ENCODE measurements around the gene EXOC6B. TPM values are rescaled to one million over a fixed set of nuclear protein-coding genes. Genes with fewer than 3 reads are reported as not detected.

Gene EXOC6B
- total RNA-seq, 1 experiment from 2014 or later: 8.4 TPM

DNA sequence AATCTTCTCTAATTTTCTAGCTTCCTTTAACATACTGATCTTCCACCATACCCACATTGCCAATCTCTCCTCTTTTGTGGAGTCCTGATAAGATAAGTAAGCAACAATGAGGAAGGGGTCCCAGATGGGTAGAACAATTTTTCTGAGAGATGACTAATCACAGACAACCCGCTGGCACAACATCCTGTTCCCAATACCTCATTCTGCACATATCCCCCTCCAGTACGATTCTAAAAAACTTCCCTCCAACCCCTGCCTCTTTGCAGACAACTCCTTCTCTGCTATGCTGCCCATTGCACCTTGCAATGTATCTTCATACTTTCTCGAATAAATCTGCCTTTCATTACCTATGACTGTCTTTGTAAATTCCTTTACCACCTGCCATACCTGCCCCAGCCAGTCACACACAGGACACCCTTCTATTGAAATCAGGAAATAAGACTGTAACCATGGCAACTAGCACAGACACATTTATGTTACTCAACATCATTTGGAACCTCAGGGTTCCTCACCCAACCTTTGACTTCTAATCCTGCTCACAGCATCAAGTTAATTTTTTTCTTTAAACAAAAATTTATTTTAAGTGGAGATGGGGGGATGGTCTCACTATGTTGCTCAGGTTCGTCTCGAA, 7.4 kb upstream of the EXOC6B start:
- DNase-seq (ENCODE audit: extremely low read depth, low read depth): no peak

DNA sequence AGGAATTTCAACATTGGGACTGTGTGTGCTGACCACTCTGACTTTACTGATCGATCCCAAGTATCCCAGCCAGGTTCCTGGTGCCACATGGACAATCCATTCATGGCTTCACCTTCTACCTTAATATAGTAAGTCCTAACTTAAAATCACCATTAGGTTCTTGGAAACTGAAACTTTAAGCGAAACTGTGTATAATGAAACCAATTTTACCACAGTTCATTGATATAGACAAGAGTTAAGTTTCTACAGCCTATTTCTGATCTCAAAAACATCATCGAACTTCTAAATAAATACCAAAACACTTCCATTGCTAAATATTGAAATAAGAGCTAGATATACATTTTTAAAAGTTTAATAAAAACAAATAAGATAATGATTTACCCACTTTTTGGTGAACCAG, 4.4 kb upstream of the EXOC6B start:
- DNase-seq (ENCODE audit: extremely low read depth, low read depth): no peak

DNA sequence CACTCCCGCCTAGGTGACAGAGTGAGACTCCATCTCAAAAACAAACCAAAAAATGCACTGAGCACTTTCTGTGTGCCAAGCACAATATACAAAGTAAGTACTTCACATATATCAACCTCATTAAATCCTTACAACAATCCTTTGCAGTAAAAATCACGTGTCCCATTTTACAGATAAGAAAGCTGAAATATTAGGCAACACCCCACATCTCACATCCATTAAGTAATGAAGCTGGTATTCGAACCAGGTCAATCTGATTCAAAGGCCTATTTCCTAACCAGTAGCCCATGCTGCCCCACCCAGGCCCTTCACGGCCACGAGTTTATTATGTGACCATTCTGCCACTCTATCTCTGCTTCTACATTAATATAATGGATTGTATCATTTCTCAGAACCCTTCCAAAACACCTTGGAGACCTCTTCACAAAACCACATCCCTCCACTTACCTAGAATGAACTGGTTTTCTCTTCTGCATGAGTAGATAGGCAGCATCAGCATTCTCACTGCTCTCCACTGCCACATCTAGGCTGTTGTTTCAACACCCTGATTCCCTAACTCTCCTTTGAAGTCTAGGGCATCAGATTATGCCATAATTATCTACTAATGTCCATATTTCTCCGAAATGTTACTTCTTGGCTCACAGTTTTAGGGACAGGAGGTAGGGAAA, 3.1 kb upstream of the EXOC6B start:
- no peak for DNase-seq (ENCODE audit: extremely low read depth, low read depth)

DNA sequence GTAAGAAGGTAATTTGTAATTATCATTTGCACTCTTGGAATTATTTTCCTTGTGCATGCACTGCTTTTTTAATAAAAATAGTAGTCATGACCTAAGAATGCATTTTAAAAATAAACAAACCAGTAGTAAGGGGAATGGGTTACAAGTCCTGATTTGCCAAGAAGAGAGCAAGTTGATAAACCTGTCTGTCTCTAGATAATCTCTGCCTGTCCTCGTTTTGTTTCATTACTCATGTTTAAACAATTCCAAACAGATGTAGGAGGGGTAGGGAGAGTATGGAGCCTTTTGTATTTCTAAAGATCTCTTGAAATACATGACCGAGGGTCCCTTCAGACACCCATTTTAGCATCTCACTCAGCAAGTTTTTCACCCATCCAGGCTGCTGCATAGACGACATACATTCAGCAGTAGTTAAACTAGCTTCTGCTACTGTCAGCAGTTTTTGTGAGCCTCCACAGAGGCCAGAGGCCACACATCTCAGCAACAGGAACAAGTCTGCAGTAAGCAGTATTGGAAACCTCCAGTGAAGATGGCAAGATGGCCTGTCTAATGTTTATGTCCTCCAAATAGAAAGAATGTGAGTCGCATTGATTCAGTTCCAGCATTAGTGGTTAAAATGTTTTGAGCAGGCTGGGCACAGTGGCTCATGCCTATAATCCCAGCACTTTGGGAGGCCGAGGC, 2.3 kb upstream of the EXOC6B start:
- DNase-seq (ENCODE audit: extremely low read depth, low read depth): no peak

DNA sequence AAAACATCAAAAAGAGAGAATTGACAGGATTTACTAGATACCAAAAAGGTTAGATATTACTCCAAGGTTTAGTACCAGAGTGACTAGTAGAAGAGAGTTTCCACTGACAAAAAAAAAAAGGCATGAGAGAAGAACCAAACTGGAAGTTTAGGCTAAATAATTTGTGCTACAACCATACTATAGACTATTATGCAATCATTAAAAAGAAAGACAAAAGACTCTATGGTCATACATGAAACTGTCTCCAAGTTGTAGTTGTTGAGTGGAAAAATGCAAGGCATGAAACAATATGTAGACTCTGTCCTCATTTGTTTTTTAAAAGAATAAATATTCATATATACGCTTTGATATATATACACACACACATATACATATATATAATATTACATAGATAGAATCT, 1.7 kb upstream of the EXOC6B start:
- DNase-seq (ENCODE audit: extremely low read depth, low read depth): no peak

- DNase-seq (ENCODE audit: extremely low read depth, low read depth): no peak
These were observed 284 bp upstream of the EXOC6B start for GRCh38 chr2:72826156-72826477.

DNA sequence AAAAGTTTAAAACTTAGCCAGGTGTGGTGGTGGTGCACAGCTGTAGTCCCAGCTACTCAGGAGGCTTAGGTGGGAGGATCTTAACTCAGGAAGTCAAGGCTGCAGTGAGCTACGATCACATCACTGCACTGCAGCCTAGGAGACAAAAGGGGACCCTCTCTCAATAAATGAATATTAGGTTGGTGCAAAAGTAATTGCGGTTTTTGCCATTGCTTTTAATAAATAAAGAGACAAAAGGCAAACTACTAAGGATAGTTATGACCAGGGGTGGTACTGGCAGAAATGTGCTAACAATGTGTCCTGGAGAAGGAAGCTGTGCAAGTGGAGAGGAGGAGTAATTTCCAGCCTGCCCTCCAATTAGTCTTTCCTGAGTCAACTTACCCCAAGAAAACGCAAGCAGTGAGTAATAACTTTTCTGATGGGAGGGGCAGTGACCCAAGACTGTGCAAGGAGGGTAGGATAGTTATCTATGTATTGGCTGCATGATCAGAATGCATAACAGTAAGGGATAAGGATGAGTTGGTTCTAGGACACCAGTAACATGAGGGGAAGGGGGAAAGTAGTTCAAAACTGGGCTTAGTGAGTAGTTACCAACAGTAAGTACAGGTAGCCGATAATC, 1.5 kb downstream of the EXOC6B start:
- no peak for DNase-seq (ENCODE audit: extremely low read depth, low read depth)

DNA sequence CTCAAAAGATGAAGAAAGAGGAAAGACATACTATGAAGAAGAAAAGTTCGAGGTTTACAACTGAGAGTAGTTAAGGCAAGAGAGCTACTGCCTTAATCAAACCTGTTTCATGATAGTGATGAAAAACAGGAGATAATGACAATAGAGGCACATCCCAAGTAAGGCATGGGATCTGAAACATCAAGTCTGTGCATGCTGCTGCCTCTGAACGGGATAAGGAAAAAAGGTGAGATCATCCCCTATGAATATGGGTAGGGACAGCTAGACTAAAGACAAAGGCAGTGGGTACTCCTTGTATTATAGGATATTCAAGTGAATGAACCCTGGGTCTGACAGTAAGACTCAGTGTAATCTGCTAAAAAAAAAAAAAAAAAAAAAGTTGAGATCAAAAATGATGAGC, 3.0 kb downstream of the EXOC6B start:
- no peak for DNase-seq (ENCODE audit: extremely low read depth, low read depth)

DNA sequence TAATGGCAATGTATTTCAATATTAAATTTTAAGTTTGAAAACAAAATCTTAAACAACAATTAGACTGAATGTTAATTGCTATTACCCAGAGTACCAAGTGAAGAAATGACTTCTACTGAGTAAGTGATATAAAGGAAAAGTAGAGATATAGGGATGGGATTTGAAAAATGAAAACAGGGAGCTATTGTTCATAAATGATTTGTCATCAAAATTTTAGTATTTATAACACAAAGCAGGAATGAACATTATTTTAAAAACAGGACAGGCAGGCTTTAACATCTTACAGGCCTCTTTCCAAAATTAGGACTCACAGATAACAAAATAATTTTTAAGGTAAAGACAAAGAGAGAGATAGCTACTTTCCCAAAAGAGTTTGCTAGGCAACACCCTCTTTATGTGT, 3.9 kb downstream of the EXOC6B start:
- DNase-seq (ENCODE audit: extremely low read depth, low read depth): no peak

- no peak for DNase-seq (ENCODE audit: extremely low read depth, low read depth)
These were observed 4.7 kb downstream of the EXOC6B start for GRCh38 chr2:72821118-72821517.

DNA sequence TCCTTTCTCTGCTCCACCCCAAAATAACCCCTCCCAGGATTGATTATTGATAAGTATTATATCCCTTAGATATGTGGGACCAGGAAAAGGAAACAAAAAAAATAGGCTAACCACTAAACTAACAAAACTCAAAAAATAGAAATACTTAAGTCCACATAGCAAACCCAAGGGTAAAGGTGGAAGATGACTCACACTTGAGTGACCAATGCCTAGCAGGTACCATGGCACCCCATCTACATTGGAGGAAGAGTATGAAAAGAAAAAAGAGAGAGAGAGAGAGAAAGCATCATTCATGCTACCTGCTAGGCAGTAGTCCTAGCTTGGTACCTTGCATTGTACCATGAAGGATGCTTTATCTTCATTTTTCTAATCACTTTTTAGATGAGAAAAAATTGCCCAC, 6.3 kb downstream of the EXOC6B start:
- no peak for DNase-seq (ENCODE audit: extremely low read depth, low read depth)

- DNase-seq (ENCODE audit: extremely low read depth, low read depth): peak; percentile 50
These were observed 10.1 kb downstream of the EXOC6B start for GRCh38 chr2:72815655-72816278.

GRCh38 chr2:72813841-72814240, 12.0 kb downstream of the EXOC6B start:
- DNase-seq (ENCODE audit: extremely low read depth, low read depth): no peak

DNA sequence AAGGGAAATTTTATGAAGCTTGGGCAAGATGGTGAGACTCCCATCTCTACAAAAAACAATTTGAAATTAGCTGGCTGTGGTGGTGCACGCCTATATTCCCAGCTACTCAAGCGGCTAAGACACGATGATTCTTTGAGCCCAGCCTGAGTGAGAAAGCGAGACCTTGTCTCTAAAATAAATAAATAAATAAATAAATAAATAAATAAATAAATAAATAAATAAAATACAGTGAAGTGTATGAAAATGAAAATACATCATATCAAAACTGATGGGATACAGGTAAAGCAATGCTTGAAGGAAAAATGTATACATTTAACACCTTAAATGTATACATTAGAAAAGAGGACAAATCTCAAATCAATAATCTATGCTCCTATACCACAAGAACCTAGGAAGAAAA, 15.7 kb downstream of the EXOC6B start:
- no peak for DNase-seq (ENCODE audit: extremely low read depth, low read depth)

- DNase-seq (ENCODE audit: extremely low read depth, low read depth): no peak
These were observed 16.7 kb downstream of the EXOC6B start for GRCh38 chr2:72809095-72809494.

- DNase-seq (ENCODE audit: extremely low read depth, low read depth): no peak
These were observed 19.4 kb downstream of the EXOC6B start for GRCh38 chr2:72806280-72806945.

DNA sequence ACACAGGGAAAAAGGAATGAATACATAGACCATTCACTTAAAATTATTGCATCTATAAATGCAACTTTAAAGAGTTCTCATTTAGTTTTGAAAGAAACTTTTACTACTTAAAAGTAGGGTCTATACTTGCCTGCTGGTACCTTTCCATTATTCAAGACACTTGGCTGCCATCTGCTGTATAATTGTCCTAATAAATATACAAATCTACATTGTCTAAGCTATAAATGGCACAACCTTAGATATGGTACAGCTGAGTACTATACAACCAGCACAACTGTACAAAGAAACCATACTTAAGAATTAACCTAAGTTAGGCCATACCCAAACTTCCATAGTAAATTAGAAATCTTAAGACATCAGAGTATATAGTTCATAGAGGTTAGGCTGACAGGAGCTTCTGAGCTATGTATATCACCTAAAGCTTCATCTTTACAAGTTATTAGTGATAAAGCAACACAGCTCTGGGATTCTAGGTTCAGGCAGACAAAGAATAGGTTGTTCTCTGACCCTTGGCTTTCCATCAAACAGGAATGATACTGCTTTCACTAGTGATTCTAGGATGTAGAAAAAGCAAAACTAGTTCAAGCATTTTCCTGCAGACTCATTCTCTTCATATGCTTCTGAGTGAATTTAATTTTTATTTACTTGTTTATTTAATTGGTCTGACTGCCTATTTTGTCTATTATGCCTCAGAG, 22.1 kb downstream of the EXOC6B start:
- DNase-seq (ENCODE audit: extremely low read depth, low read depth): no peak

- no peak for DNase-seq (ENCODE audit: extremely low read depth, low read depth)
These were observed 22.7 kb downstream of the EXOC6B start for GRCh38 chr2:72803151-72803550.

- no peak for DNase-seq (ENCODE audit: extremely low read depth, low read depth)
These were observed 25.3 kb downstream of the EXOC6B start for GRCh38 chr2:72800492-72800891.

DNA sequence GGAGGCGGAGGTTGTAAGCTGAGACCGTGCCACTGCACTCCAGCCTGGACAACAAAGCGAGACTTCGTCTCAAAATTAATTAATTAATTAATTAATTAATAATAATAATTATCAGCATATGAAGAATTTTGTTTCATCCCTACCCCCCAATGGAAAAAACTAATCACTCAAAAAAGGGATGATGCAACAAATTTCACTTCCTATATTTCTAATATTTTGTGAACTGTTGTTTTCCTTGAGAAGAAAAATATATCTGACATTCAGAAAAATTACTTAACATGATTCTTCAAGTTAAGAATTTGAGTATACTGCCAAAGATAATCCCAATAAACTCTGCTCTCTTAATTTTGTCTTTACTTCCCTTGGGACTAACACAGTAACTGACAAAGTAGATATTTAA, 28.1 kb downstream of the EXOC6B start:
- DNase-seq (ENCODE audit: extremely low read depth, low read depth): no peak
